Raji (cell line): Measurements from ENCODE around the gene MYH13.

Experiments used
- POLR2A ChIP-seq: IDR thresholded peaks from 2 replicates; pipeline ENCODE4 v1.6.1; 2011; ENCODE audit warnings: low read depth, low read length, control low read depth; ENCODE audit not compliant: insufficient read depth

The MYH13 gene

DNA sequence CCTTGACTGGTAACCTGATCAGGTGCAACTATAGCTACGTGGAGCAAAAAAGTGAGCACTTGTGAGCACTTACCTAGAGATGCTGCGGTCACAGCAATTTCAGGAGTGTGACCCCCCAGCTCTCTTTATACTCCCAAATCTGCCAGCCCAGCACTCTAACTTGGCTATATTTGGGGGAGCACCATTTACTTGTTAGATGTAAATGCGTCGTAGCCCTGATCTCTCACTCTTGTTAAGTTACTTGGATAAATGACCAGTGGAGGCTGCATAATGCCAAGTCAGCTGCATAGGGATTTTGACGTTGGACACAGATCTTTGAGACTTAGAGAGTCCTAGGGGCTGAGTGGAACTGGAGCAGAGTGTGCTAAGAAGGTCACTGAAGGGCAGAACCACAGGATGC is at the start of gene MYH13:
Gene MYH13, minus strand, starts transcription at position 101 of the 400 bp plus-strand sequence. CDS start 8,476 bp downstream, outside the sequence.
- TF ChIP-seq POLR2A, result no peak

DNA sequence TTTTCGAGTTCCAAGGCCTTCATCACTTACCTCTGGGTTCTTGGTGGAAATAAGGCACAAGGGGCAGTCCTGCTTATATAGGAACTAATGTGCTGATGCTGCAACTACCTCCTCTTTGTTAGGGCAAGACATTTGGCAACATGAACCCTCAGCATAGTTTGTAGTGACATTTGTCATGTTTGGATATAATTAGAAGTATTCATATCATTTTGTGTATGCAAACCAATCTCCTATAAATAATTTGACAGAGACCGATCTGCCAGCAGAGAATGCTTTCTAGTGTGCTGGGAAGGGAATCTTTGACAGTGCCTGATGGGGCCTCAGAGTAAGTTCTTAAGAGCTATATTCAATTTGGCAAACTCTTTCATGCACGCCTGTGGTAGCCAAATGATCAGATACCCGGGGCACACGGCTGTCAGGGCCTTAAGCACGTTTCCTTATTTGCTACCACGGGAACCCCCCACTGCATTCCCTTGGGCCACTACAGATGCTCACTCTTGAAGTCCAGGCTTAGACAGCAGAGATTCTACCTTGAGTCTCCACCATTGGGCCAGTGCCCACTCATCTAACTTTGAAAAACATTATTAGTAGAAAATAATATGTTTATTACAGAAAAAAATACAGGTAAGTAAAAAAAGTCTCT is 49.2 kb upstream of the MYH13 start, which contains the start of gene MYH8:
Gene MYH8, minus strand, starts transcription at position 51 of the 643 bp plus-strand sequence. CDS start 1,723 bp downstream, outside the sequence.
- TF ChIP-seq POLR2A, result no peak

DNA sequence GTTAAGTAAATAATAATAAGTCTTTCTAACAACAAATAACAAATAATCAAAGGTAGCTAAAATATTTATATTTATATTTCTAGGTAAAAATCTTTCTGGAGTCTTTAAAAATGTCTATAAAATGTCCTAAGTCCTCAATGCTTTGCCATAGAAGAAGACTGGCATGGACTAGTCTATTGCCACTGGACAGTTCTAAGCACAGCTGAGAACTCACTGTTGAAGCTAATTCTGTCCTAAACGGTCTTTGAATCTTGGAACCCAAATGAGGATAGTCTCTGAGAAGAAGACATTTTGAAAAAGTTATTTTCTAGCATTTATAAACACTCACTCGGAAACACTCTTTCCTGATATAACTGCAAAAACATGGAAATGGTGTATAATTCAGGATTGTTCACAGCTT is 48.4 kb upstream of the MYH13 start:
- TF ChIP-seq POLR2A, result no peak

DNA sequence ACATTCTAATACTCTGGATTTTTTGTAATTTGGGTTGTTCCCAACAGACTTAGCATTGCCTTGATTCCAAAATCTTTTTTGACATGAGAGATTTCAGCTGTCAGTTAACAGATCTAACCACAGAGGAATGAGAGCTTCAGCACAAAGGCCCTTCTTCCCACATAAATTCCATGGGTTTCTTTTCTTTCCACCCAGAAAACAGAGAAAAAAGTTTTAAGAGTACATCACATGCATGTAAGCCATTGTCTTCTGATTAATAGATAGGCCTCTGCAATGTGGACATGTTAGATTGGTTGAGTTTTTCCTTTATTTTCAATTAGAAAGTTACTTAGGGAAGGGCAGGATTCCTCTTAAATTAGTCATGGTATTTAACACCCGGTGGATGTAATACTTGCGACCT is 48.0 kb upstream of the MYH13 start:
- no peak for TF ChIP-seq POLR2A

DNA sequence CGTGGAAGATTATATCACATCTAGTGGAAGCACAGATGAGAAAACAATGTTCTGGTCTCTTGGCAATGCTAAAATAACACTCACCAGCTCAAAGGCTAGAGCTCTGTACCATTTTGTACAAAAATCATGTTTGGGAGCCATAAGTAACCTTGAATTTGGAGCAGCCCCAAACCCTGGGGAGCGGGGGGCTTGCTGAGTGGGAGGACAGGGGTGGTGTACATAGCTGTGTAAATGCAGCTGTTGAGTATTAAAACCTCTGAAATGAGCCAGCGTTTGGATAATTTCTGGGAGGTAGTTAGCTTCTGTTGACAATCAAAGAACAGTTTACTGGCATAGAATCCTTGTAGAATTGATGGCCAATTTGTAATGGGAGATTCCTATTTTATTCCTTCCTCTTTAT is 44.6 kb upstream of the MYH13 start:
- no peak for TF ChIP-seq POLR2A

DNA sequence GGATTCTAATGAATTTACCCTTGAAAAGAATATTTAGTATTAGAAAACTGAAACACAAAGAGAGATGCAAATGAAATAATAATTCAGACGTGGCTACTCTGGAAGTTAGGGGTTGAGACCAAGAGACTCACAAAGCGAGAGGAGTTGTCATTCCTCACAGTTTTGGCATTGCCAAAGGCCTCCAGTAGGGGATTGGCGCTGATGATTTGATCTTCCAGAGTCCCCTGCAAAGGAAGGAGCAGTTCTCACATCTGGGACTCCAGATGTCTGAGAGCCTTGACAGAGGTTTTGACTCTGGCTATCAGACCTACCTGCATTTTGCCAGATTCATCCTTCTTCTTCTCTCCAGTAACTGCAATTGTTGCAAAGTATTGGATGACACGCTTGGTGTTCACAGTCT is 42.4 kb upstream of the MYH13 start:
- no peak for TF ChIP-seq POLR2A

DNA sequence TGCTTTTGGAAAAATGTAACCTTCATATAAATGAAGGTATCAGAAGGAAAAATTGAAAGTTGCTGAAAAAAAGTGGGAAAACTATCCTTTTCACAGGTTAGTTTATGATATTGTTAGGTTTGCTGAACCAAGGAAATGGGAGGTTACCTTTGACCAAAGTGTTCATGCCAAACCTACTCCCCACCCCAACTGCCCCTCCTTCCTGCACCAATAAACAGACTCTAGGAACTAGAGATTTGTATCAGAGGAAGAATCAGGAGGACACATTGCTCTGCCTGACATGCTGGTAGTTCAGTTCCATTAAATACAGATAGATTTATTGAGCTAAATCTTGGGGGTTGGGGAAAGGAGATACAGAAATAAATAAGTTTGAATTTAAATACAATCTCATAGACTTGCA is 30.8 kb upstream of the MYH13 start:
- no peak for TF ChIP-seq POLR2A

DNA sequence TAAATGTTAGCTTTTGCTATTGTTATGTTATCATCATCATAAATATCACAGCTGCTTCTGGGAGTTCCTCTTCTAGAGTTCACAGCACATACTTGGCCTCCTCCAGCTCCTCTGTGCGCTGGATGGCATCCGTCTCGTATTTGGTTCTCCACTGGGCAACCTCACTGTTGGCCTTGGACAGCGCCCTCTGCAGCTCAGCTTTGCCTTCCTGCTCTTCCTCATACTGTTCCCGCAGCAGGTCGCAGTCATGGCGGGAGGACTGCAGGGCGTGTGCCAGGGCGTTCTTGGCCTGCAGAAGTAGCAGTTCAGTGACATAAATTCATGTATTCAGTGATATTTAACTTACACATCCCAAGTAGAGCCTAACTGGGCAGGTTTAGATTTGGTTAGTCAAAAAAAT is 25.5 kb upstream of the MYH13 start:
- TF ChIP-seq POLR2A, result no peak

DNA sequence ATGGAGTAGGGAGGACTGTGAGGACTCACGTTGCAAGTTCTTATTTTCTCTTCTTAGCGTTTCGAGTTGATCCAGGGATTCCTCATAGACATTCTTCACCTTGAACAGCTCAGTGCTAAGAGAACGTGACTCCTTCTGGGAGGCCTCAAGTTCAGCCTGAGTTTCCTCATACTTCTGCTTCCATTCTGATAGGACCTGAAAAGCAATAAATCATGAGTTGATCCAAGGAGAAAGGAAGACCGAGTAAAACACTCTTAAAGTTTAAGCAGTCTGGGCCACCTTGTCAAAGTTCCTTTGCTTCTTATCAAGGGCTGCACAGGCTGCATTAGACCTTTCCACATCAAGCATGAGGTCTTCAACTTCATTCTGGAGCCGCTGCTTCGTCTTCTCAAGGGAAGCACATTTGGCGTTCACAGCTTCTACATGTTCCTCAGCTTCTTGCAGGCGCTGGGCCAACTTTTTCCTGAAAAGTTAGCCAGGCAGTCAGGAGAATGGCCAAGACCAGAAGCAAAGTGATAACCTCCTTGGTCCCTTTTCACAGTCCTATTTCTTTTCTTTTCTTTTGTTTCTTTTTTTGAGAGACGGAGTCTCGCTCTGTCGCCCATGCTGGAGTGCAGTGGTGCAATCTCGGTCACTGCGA is 23.8 kb upstream of the MYH13 start:
- no peak for TF ChIP-seq POLR2A

DNA sequence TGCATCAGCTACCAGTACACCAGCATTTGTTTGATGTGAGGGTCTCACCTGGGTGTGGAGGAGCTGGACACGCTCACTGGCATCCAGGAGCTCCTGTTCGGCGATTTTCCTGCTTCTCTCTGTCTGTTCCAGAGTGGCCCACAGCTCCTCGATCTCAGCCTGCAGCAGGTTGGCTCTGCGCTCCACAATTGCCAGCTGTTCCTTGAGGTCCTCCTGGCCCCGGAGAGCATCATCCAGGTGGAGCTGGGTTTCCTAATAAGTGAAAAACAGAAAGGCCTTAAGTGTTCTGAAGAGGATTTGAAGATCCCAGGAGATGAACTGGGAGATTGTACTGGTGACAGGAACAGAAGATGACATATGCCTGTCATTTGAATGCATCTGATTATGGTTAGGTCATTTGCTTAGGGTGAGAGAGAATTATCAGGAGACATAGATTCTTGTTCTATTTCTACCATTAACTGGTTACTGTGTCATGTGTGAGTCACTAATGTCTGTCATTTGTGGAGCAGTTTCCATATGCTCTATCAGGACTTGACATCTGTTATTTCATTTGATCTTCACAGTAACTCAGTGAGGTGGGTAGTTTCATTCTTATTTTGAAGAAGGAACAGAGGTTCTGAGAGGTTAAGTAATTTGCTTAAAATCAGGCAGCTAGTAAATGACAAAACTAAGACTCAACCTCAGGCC is 21.5 kb upstream of the MYH13 start:
- no peak for TF ChIP-seq POLR2A

DNA sequence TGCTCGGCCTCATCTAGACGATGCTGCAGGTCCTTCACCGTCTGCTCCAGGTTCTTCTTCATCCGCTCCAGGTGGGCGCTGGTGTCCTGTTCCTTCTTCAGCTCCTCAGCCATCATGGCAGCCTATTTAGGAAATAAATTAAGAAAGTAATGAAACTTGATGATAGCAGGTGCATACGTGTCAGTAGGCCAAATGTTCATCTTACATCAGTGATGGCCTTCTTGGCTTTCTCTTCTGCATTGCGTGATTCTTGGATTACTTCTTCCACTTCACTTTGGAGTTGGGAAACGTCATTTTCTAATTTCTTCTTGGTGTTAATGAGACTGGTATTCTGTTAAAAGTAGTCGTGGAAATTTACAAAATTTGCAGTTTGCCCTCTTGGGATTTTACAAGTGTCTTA is 20.1 kb upstream of the MYH13 start:
- no peak for TF ChIP-seq POLR2A

DNA sequence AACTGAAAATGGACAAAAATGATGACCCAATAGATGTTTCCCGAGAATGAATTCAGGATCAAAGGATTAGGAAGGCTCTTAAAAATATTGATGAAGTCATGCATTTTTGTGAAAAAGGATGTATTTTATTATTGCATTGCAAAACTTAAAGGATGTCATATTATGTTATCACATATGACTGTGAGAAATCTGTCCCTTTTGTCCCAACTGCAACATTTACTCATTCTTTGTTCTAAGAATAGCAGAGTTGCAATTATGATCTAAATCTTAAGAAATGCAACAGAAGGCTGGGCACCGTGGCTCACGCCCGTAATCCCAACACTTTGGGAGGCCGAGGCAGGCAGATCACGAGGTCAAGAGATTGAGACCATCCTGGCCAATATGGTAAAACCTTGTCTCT is 13.1 kb upstream of the MYH13 start:
- no peak for TF ChIP-seq POLR2A

DNA sequence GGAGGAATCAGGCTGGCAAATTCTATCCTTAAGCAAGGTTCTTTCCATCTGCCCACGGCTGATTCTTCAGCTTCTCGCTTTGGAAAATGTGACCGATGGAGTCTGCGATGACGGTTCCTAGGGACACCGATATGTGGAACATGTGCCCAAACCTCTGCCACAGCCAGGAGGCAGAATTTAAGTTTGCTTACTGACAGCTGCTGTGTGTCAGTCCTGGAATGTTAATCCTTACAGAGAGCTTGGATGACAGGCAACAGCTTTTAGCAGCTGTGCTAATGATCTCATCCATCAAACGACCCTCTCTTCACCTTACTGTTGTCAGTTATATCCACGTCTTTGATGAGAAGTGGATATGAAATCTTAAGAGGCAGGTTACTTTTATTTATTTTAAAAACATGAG is 11.4 kb upstream of the MYH13 start:
- no peak for TF ChIP-seq POLR2A

DNA sequence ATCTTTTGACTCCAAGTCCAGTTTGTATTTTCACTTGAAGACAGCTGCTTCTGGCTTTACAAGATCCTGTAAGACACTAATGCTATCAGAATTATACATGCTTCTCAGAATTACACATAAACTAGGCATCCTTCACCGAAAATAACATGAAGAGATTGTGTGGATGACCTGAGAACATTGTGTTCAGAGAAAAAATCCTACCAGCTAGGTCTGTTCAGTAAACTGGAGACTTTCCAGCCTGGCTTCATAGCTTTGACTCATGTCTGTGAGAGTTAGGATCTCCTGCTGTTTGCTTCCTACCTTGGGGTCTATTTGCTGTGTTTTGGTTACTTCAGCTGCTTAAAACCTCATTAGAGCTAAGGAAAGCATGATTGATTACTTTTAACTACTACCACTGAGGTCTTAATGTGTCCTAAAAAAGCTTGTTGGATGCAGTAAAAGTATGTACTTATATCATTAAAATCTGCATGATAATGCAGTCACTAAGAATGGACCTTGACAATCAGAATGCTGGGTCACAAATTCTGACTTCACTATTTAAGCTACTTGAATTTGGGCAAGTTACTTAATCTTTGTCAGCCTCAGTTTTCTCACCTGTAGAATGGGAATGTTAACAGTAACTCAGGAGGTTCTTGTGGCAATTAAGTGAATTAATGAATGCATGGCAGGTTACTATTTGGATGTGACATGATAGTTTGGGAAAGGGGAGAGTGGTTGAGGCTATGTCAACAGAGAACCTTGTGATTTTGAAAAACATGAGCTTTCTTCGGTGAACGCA is 8.0 kb upstream of the MYH13 start:
- no peak for TF ChIP-seq POLR2A

DNA sequence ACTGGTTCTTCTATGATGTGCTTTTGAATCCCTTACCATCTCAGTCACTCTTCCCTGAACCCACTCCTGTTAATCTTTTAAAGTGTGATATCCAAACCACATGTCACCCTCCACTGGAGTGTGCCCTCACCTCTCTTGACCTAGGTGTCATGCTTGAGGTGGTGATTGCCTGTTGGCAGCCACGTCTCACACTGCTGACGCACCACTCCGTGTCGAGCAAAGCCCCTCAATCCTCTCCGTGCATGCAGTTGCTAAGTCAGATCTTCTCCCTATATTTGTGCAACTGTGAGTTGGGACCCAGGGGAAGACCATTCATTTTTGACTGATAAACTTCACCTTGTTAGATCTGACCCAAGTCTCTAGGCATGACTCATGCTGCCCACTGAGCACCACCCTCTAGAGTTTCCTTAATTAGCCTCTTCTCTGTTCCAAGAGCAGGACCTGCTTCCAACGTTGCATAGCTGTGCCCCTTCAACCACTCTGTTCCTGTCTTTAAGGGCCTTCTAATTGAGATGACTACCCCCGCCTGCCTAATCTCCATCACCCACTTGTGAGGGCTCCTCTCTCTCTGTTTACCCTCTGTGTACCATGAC is 2.7 kb downstream of the MYH13 start:
- TF ChIP-seq POLR2A, result no peak
